Measurements from ENCODE around the gene MAGI2.

MAGI2 gene

GRCh38 chr7:78417180-78417853 is 1036.2 kb downstream of the MAGI2 start:
- no peak for DNase-seq (ENCODE audit: low read depth in 2 of 2)

DNA sequence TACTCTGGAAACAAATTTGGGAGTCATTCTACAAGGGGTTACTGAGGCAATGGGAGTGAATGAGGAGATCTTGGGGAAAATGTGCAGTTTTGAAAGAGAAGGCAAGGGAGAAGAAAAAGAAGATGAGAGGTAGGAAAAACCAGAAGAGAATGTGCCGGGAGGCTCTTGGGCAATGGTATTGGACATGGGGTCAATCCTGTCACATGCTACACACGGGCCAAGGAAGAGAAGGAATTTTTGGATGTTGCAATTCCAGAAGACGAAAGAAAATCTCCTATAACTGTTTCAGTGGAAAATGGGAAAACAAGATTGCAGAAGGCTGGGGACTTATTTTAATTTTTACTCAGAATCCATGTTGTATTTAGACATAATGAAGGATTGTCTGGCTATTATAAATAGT is 1039.9 kb downstream of the MAGI2 start:
- no peak for DNase-seq (ENCODE audit: low read depth in 2 of 2)

- DNase-seq (ENCODE audit: low read depth in 2 of 2) = no peak
These were observed 1041.1 kb downstream of the MAGI2 start for GRCh38 chr7:78412216-78412858.

GRCh38 chr7:78407031-78407430 is 1046.4 kb downstream of the MAGI2 start:
- DNase-seq (ENCODE audit: low read depth in 2 of 2) = no peak

- no peak for DNase-seq (ENCODE audit: low read depth in 2 of 2)
These were observed 1046.9 kb downstream of the MAGI2 start for GRCh38 chr7:78406531-78406930.

- DNase-seq (ENCODE audit: low read depth in 2 of 2) = no peak
These were observed 1051.4 kb downstream of the MAGI2 start for GRCh38 chr7:78402096-78402495.

- no peak for DNase-seq (ENCODE audit: low read depth in 2 of 2)
These were observed 1053.4 kb downstream of the MAGI2 start for GRCh38 chr7:78400038-78400437.

DNA sequence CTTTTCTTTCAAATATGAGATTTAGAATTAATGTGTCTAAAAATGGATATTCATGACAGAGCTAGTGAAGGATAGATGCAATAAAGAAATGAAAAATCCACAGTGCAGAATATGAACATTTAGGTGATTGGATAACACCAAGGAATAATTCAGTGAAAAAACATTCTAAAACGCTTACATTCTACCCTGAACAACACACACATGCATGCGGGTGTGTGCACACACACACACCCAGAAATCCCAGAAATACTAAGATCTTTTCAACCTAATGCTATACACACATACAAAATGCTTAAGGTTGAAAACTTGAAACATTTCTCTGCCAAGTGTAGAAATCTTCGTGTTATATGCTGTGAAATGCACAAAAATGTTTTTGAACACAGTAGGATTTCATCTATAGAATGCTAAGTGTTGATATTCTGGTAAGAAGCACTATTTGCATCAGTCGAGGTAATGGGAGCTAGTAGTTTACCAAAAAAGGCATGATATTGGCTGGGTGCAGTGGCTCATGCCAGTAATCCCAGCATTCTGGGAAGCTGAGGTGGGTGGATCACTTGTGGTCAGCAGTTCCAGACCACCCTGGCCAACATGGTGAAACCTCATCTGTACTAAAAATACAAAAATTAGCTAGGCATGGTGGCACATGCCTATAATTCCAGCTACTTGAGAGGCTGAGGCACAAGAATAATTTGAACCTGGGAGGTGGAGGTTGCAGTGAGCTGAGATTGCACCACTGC is 1054.3 kb downstream of the MAGI2 start:
- DNase-seq (ENCODE audit: low read depth in 2 of 2) = no peak

DNA sequence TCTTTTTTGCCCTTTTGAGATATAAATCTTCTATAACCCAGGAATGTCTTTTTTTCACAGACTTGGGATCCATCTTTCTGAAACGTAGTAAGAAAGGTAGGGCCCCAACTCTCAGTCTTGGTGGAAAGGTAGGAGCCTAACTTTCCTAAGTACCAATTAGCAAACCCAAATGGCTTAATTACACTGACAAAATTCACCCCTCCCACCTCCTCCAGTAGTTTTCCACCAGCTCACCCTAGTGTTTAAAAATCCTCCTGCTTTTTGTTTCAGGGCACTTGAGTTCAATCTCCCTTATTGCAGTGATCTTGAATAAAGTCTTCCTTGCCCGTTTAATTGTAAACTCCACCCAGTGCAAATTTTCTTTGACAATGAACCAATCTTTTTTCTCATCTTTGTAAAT is 1054.9 kb downstream of the MAGI2 start:
- no peak for DNase-seq (ENCODE audit: low read depth in 2 of 2)

DNA sequence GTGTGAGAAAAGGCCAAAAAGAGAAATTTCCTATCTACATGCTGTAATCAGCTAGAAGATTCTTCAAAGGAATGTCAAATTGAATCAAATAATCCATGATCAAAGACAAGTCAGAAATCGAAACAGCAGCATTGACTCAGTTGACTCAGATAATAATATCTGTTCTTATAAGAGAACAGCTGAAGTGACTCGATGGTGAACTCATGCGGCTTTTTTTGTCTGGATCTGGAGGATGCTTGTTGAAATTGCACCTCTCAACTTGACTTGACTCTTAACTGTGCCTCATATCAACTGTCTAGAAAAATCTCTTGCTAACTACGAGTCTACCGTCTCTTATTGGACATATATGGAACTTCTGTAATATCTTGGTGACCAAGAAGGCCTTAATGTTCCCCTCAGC is 1055.4 kb downstream of the MAGI2 start:
- no peak for DNase-seq (ENCODE audit: low read depth in 2 of 2)

DNA sequence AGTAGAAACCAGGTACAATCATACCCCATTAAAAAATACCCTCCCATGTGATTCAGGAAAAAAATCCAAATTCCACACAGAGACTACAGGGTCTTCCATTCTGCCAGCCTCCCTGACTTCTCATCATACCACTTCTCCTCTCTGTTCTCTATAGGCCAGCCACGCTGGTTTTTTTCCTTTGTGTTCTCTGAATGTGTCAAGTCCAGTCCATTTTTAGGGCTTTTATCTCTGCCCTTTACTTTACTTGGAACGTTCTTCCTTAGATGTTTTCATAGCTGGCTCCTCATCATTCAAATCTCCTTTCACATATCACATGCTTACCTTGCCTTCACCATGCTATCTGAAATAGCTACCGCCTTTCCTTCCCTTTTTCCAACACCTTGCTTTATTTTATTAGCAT is 1057.3 kb downstream of the MAGI2 start:
- no peak for DNase-seq (ENCODE audit: low read depth in 2 of 2)

GRCh38 chr7:78395298-78396036 is 1058.0 kb downstream of the MAGI2 start:
- no peak for DNase-seq (ENCODE audit: low read depth in 2 of 2)

GRCh38 chr7:78389022-78389421 is 1064.4 kb downstream of the MAGI2 start:
- no peak for DNase-seq (ENCODE audit: low read depth in 2 of 2)

DNA sequence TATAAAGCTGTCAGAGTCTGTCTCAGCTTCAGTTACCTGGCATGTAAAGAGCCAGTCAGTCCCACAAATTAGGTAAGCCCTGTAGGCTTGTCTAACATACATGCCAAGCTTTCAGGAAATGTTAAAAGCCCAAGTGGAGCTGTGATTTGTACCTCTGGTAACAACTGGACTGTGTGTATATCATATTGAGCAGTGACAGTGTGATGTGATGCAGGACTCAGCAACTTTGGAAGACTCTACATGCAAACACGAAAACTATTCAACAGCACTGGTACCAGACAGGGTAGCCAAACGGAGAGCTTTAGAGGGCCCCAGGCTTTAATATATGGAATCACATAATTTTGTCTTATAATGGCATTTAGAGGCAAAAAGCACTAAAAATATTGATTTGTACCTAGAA is 1066.9 kb downstream of the MAGI2 start:
- no peak for DNase-seq (ENCODE audit: low read depth in 2 of 2)

DNA sequence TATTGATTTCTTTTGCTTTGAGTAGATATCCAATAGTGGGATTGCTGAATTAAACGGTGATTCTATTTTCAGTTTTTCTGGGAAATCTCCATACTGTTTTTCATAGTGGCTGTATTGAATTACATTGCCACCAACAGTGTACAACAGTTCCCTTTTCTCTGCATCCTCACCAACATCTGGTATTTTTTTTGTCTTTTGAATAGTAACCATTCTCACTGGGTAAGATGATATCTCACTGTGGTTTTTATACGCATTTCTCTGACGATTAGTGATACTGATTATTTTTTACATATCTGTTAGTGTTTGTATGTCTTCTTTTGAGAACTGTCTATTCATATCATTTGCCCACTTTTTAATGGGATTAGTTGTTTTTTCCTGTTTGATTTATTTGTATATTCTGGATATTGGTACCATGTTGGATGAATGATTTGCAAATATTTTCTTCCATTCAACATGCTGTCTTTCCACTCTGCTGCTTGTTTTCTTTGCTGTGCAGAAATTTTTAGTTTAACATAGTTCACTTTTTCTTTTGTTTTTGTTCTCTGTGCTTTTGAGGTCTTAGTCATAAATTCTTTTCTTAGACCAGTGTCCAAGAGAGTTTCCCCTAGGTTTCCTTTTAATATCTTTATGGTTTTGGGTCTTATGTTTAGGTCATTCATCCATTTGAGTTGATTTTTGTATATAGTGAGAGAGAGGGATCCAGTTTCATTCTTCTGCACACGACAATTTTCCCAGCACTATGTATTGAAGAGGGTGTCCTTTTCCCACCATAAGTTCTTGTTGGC is 1070.2 kb downstream of the MAGI2 start:
- no peak for DNase-seq (ENCODE audit: low read depth in 2 of 2)

DNA sequence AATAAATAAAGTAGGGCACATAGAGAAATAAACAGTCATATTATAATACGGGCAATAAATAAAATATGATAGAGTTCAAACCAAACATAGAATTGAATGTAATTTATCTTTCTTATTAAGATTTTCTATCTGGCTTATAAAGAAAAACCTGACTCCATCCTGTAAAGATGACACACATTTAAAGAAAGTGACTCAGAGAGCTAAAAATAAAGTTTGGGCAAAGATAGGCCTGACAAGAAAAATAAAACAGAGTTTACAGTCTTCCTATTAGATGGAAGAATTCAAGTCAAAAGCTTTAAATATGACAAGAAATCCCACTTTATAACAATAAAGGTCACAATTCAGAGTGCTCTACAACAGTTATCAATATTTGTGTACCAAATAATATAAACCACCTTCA is 1074.3 kb downstream of the MAGI2 start:
- no peak for DNase-seq (ENCODE audit: low read depth in 2 of 2)

DNA sequence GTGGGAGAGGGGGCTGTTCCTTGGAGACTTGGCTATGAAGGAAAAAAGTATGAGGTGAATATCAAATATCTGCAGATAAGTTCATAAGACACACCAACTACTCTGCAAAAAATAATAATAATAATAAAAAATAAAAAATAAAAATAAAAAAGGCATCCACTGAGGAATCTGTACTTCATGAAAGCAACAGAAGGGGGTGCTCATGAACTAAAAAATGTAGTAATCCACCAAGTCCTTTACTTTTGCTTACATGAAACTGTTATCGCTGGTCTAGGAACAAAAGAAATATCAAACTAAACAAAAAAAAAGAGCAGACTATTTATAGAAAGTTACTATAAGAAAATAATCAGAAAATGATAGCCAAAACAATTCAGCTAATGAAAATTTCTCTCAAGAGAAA is 1075.9 kb downstream of the MAGI2 start:
- no peak for DNase-seq (ENCODE audit: low read depth in 2 of 2)

- no peak for DNase-seq (ENCODE audit: low read depth in 2 of 2)
These were observed 1082.5 kb downstream of the MAGI2 start for GRCh38 chr7:78370936-78371335.

- no peak for DNase-seq (ENCODE audit: low read depth in 2 of 2)
These were observed 1084.7 kb downstream of the MAGI2 start for GRCh38 chr7:78368771-78369170.

- DNase-seq (ENCODE audit: low read depth in 2 of 2) = no peak
These were observed 1086.1 kb downstream of the MAGI2 start for GRCh38 chr7:78367280-78367773.

DNA sequence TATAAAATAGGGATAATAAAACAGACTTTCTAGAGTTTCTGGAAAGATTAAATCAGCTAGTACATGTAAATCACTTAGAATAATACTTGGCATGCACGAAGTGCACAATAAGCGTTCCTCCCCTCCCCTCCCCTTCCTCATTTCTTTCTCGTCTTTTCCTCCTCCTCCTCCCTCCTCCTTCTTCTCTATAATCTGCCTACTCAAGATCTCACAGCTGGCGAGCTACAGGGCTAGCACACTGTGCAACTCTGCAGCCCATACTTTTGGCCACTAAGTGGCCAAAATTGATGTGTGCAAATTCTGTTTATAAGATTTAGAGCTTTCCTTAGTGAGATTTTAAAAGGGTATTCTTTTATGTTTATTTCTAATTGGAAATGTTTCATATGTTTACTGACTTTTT is 1089.6 kb downstream of the MAGI2 start:
- no peak for DNase-seq (ENCODE audit: low read depth in 2 of 2)

Data from stimulated activated CD4-positive, alpha-beta T cell treated with anti-CD3 and anti-CD28 coated beads, Interleukin-15, amount 100 ng/mL, for 48 hours (primary cell).